ENCODE results near the gene VAV1. TPM values are rescaled to one million over a fixed set of nuclear protein-coding genes. Genes with fewer than 3 reads are reported as not detected.

Gene VAV1
- total RNA-seq, 4 donors from 2014 or later: 1.7 to 4.3 (median 2.6) TPM

DNA sequence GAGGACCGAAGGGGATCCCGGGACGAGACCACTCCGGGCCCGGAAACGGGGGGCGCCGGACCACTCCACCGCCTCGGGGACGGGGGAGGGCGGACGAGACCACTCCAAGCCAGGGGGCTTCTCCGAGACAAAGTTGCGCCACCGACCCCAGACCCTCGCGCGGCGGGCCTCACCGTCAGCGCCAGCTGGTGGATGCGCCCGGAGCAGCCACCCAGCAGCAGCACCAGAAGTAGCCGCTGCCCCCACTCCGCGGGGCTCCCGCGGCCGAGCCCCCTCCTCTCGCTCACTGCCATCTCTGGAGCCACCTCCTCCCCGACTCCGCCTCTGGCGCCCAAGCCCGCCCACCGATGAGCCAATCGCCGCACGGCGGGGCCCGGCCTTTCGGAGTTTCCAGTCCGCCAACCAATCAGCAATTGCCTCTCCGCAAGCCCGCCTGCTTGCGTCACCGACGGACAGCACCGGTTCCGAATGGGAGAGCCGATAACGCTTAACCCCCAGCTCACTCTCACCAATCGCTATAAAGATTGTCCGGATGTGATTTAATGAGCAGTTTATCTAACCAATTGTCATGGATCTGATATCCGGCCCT is 35.1 kb upstream of the VAV1 start, which contains the start of gene GPR108:
GPR108 (minus strand) TSS at position 297 of the 589 bp plus-strand sequence; CDS start at position 293, 4 bp downstream.
- Histone ChIP-seq H3K27me3 (no peaks in the 10 kb centered on the region), H3K9me3 (no peaks in the 10 kb centered on the region), H3K36me3 (peaks cover 4 to 8% of the 10 kb centered on the region in 2 donors), H3K4me3 (replicated peaks in 1 of 3) (peak within 1 kb of the TSS; percentile 64 to 87 (median 82)), H3K4me1 (peaks cover 36 to 39% of the 10 kb centered on the region in 2 donors), H3K27ac (peak within 1 kb of the TSS; percentile 90 to 93 (median 93))
- TF ChIP-seq, protein P1, sequence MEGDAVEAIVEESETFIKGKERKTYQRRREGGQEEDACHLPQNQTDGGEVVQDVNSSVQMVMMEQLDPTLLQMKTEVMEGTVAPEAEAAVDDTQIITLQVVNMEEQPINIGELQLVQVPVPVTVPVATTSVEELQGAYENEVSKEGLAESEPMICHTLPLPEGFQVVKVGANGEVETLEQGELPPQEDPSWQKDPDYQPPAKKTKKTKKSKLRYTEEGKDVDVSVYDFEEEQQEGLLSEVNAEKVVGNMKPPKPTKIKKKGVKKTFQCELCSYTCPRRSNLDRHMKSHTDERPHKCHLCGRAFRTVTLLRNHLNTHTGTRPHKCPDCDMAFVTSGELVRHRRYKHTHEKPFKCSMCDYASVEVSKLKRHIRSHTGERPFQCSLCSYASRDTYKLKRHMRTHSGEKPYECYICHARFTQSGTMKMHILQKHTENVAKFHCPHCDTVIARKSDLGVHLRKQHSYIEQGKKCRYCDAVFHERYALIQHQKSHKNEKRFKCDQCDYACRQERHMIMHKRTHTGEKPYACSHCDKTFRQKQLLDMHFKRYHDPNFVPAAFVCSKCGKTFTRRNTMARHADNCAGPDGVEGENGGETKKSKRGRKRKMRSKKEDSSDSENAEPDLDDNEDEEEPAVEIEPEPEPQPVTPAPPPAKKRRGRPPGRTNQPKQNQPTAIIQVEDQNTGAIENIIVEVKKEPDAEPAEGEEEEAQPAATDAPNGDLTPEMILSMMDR (IDR thresholded peaks at IDR 0.05): no peak
- TF ChIP-seq POLR2A (IDR thresholded peaks at IDR 0.05): peak in 1 of 2 donors; percentile 71
- intact Hi-C loops (cut with DNase I): loop anchor here (5.0 to 10.0 kb wide), 2 partner anchors 105 to 127 kb away; no protein-coding TSS in a partner anchor
- DNase-seq: peak; percentile 100
- 1% methylated on average over 22 of the region's 55 CpGs; no CpG with 5 or more reads in 1 of the 2 donors for WGBS, 2 donors

DNA sequence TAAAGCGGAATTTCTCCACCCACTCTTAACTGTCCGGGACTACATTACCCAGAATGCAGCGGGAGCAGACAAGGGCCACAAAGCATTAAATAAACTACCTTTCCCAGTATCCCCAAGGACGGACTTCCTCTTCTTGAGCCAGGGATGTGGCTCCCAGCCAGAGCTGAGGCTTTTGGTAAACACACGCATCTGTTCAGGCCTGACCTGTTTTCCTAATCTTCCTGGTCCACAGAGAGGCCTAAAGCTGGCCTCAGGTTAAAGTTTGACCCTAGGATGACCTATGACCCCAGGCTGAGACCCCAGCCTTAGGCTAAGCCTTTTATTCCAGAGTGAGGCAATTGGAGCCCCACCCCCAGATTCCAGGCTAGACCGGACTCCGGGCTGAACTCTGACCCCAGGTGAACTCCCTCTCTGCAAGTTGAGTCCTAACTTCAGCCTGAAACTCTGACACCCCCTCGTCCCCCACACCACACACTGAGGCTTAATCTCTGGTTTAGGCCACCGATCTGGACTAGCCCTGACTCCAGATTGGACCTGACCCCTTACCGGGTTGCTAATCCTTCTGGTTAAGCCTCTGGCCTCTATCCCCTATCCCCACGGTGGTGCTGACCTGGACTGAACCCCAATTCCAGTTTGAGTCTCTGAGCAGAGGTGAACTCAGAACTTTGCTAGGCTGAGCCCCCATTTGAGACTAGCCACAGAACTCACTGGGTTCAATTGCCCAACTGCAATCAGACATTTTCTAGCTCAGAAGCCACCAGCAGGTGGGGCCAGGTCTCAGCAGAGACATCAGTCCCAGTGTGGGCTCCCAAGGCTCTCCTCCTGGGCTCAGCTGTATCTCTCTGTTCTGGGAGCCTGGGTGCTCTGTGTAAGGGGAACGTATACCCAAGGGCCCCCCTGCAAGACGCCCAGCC is 34.4 kb upstream of the VAV1 start:
- DNase-seq: peak; percentile 99

DNA sequence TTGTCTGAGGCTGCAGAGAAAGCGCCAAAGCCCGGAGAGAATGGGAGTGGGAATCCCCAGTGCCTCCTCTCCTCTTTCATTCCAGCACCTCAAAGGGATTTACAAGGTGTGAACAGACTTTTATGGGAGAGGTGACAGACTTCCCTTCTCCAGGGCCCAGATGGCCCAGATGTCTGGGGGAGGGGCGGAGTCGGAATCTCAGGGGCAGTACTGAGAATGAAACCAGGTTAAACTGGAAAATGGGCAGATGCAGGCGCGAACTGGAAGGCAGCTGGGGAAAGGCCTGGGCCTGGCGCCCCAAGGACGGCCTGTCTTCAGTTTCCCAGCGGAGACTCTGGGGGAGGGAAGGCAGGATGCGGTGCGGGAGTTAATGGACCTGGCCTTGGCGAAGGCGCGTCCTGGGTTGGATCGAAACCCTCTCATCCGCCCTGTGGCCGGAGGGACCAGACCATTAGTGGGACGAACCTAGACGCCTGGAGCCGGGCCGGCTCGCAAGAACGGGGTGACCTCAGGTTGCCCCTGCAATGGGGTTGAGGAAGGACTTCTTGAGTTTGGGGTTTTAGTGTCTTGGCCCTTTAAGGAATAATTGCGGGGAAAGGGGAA is 33.6 kb upstream of the VAV1 start:
- Histone ChIP-seq H3K4me3 (replicated peaks in 1 of 3) (peak overlapping the region in 2 of 3 donors; percentile 14), H3K4me1 (peaks cover 41 to 42% of the 10 kb centered on the region in 2 donors), H3K9me3 (no peaks in the 10 kb centered on the region), H3K36me3 (peaks cover 4 to 6% of the 10 kb centered on the region in 2 donors), H3K27me3 (no peaks in the 10 kb centered on the region), H3K27ac (peak overlapping the region; percentile 85 to 93 (median 93))
- intact Hi-C loops (cut with DNase I): loop anchor here (5.0 to 10.0 kb wide), 2 partner anchors 107 to 126 kb away; no protein-coding TSS in a partner anchor
- DNase-seq: peak; percentile 37 to 49
- no peak for TF ChIP-seq POLR2A (IDR thresholded peaks at IDR 0.05)
- TF ChIP-seq, protein P1 (IDR thresholded peaks at IDR 0.05): no peak
- 16 to 17% methylated on average over 23 to 24 of the region's 24 CpGs for WGBS, 2 donors

More for the DNA sequence above, 34.4 kb upstream of the VAV1 start:
- intact Hi-C loops (cut with DNase I): loop anchor here (5.0 to 10.0 kb wide), 2 partner anchors 106 to 127 kb away; no protein-coding TSS in a partner anchor
- Histone ChIP-seq H3K4me1 (peaks cover 36 to 39% of the 10 kb centered on the region in 2 donors), H3K36me3 (peaks cover 3 to 6% of the 10 kb centered on the region in 2 donors), H3K9me3 (no peaks in the 10 kb centered on the region), H3K27ac (peak overlapping the region; percentile 85 to 93 (median 93)), H3K4me3 (replicated peaks in 1 of 3) (no peak overlapping the region), H3K27me3 (no peaks in the 10 kb centered on the region)
- peak in 1 of 2 donors; percentile 1 for TF ChIP-seq POLR2A (IDR thresholded peaks at IDR 0.05)
- TF ChIP-seq, protein P1 (IDR thresholded peaks at IDR 0.05): peak; percentile 18 to 75 (median 64)
- 24 to 46% methylated on average over 6 to 13 of the region's 13 CpGs for WGBS, 2 donors

DNA sequence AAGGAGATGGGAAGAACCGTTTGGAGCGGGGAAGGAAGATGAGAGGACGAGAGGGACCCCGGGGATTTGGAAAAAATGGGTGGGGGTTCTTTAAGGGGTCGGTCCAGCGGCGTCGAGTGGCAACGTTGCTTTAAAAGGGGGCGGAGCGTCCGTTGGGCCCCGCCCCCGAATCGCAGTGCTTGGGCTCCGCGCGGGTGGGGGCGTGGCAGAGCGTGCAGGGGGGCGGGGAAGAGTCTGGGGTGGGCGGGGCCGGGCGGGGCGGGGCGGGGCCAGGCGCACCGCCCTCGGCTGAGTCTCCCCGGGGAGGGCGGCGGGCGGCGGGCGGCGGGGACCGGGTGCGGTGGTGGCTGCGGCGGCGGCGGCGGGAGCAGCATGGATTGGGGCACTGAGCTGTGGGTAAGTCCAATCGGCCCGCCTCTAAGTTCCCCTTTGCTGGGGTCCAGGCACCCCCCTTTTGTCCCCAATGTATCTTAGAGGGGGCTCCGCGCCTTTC is 33.1 kb upstream of the VAV1 start, which contains the start of gene TRIP10:
TRIP10 (plus strand) TSS at position 291 of the 493 bp plus-strand sequence; CDS start at position 373, 82 bp downstream.
- Histone ChIP-seq H3K27ac (peak within 1 kb of the TSS; percentile 85 to 93 (median 93)), H3K36me3 (peaks cover 4 to 6% of the 10 kb centered on the region in 2 donors), H3K9me3 (no peaks in the 10 kb centered on the region), H3K4me1 (peaks cover 47 to 48% of the 10 kb centered on the region in 2 donors), H3K4me3 (replicated peaks in 1 of 3) (peak within 1 kb of the TSS; percentile 43 to 90 (median 86)), H3K27me3 (no peaks in the 10 kb centered on the region)
- TF ChIP-seq, protein P1 (IDR thresholded peaks at IDR 0.05): no peak
- TF ChIP-seq POLR2A (IDR thresholded peaks at IDR 0.05): peak in 1 of 2 donors; percentile 49
- WGBS, 2 donors: 0 to 1% methylated on average over 17 to 19 of the region's 47 CpGs
- intact Hi-C loops (cut with DNase I): loop anchor here (5.0 to 10.0 kb wide), 2 partner anchors 107 to 125 kb away; no protein-coding TSS in a partner anchor
- DNase-seq: peak; percentile 84 to 87

All from thyroid gland (tissue), 4 donors.